LoVo (cell line): ENCODE results near the gene RDM1.
"Not testable (repeated sequence)": the region's sequence is repeated elsewhere in the genome, so short reads cannot be mapped to it uniquely, and the experiment has no call there.

Source experiments
- DNase-seq: peaks from one replicate; pipeline ENCODE4 v3.0.0-alpha.2; 2016; ENCODE audit warnings: low spot score

Gene RDM1

DNA sequence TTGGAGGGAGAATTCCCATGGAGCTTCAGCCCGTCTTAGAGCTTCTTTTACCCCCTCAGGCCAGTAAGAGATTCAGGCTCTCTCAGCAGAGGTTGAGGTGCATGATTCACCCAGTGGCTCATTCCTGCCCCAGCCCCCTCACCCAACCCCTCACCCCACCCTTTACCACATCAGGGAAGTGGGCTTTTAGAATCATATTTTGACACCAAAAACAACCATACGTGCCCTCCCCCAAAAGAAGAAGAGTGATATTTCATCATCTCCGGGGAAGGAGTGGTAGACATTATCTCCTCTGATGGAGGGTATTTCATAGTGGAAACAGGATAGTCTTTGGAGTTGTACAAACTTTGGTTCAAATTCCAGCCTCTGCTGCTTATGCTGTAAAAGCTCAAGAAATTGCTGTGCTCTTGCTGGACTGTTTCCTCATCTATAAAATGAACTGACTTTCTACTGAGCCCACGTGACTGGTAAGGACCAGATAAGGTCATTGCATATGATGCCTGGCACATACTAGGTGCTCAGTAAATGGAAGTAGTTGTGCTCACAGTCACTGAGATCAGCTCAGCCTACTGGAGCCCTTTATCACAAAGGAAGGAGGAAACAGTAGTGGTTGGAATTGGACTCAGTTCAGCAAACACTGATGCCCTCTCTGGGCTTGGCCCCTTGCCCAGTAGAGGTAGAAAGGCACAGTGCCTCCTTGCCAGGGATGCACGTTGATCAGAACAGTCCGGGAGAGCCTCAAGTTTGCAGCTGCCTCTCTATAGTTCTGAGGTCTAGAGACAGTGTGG, 32.1 kb downstream of the RDM1 start:
- DNase-seq: peak; percentile 3

DNA sequence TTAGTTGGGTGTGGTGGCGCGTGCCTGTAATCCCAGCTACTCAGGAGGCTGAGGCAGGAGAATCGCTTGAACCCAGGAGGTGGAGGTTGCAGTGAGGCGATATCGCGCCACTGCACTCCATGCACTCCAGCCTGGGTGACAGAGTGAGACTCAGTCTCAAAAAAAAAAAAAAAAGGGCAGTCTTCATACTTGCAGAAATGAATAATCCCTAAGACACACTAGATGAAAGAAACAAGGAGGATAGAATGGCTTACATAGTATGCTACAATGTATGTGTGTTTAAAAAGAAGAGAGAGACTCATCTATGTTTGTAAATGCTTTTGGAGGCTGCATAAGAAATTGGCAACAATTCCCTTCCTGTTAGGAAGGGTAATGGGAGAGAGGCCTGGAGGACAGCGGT, 32.8 kb downstream of the RDM1 start:
- not testable (repeated sequence) for DNase-seq

DNA sequence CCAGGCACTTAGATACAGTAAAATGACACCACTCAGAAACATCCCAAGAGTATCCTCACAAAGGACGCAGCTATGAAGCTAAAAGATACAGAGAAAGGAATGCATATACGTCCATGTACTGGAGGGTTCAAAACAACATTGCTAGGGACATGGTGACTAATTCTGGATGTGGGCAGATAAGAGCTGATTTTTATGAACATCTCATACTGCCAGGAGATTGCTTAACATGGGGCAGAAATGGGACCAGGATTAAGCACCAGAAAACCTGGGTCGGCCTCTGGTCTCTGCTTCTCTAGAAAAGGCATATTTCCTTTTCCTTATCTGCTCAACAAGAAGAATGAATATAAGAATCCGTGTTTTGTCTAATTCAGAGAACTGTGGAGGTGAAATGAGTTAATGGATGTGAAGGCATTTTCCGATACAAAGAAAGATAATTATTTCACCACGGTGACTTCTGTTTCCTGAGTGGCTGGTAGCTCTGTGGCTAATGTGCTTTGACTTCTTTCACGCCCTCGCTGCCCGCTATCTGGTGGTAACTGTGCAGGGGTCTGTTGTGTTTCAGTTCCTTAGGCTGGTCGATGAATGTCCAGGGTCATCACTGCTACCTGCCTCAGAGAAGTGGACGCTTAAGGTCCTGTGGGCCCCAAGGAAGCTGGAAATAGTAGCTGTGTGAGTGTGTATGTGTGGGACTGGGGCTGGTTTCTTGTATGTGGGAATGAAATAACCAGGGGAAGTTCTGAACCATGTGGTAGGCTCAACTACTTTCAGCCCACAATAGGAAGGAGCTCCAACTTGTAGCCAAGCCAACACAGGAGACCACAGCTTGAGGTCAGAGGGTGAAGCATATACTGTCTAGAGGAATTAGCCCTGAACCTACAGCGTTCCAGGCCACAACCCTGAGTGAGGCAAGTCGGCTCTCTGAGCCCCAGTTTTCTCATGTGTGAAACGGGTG, 34.7 kb downstream of the RDM1 start:
- no peak for DNase-seq

DNA sequence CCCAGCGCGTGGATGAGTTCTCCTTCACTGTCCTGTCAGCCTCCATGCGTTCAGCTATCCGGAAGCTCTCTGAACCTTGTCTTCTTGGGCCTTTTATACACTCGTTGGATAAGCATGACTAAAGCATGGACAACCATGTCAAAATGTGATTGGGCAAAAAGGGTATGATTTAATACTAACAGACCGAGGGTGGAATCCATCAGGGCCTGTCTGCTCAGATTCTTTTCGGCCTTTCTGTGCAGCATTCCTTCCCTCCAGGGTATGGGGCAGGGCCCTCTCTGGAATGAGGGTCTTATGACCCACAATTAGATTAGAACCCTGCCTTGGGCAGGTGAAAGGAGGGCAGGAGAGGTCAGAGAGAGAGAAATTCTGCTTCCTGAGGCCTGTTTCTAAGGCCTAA, 36.4 kb downstream of the RDM1 start:
- DNase-seq: no peak

DNA sequence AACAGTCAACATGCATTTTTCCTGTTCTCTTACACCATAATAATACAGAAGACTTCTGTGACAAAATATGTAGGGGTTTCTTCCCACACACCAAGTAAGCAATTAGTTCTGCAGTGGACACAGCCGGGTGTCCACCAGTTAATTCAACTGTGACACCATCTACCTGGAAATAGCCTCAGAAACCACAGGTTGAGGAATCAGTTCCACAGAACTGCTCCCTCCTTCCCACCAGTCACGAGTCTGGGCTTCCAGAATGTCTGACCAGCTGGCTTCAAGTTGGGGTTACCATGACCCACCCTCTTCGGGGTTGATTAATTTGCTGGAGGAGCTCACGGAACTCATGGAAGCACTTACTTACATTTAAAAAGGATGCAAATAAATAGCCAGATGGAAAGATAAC, 36.8 kb downstream of the RDM1 start:
- no peak for DNase-seq

DNA sequence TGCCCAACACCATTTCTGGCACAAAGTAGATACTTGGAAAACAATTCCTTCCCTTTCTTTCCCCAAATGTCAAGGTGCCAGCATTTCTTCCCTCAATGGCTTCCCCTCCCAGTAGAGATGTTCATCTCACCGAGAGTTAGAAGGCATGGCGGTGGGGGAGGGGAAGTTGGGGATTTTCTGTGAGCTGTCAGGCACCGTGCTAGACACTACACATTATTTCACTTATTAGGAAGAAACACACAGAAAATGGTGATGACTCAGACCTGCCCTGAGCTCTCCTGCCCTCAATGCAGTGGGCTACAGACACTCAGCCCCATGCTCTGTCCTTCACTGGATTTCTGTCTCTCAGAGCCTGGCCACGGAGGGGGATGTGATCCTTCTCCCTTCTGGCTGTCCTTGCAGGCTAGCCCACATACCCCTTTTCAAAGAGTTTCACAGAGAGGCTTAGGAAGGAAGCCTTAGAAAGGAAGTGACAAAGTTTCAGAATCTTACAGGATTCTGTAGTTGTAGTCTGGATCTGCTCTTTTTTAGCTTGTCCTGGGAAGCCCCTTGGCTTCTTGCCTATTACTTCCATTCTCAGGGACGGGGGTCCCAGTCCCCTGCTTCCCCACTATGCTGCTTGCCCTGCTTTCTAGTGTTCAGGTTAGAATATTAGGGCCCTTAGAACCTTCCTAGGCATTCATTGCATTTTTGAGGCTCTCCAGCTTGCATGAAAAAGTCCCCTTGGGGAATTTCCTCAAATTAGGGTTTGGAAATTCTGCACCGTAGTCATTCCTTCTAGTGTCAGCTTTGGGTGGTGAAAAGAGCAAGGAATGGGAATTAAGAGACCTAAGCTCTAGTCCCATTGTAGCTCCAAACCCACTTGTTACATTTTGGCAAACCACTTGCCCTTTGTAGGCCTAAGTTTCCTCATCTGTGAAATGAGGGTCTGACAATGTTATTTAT, 38.2 kb downstream of the RDM1 start:
- DNase-seq: no peak

DNA sequence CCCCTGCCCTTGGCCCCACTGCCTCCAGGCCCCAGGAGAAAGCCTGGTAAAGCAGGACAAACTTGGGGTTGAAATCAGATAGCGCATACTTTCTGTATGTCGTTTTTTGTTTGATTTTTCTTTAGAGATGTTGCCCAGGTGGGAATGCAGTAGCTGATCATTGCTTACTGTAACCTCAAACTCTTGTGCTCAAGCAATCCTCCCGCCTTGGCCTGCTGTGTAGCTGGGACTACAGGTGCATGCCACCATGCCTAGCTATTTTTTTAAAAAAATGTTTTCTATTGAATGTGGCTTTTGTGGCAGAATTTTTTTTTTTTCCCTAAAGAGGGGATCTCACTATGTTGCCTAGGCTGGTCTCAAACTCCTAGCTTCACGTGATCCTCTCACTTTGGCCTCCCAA, 39.3 kb downstream of the RDM1 start:
- DNase-seq: no peak

DNA sequence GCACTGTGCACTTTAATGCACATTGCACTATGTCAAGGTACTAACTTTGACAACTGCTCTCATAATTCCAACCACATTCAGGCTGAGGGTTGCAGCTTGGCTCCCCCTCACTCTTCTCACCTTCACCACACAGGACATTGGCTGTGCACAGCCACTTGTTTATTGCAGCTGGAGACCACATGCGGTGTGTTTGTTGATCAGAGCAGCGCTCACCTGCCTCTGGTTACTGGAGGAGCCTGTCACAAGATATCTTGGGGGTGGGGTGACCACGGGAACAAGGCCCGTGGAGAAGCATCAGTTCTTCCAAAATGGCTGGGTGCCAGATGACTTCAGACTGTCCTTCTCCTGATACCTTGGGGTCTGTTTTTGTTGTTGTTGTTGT, 39.8 kb downstream of the RDM1 start:
- DNase-seq: no peak

DNA sequence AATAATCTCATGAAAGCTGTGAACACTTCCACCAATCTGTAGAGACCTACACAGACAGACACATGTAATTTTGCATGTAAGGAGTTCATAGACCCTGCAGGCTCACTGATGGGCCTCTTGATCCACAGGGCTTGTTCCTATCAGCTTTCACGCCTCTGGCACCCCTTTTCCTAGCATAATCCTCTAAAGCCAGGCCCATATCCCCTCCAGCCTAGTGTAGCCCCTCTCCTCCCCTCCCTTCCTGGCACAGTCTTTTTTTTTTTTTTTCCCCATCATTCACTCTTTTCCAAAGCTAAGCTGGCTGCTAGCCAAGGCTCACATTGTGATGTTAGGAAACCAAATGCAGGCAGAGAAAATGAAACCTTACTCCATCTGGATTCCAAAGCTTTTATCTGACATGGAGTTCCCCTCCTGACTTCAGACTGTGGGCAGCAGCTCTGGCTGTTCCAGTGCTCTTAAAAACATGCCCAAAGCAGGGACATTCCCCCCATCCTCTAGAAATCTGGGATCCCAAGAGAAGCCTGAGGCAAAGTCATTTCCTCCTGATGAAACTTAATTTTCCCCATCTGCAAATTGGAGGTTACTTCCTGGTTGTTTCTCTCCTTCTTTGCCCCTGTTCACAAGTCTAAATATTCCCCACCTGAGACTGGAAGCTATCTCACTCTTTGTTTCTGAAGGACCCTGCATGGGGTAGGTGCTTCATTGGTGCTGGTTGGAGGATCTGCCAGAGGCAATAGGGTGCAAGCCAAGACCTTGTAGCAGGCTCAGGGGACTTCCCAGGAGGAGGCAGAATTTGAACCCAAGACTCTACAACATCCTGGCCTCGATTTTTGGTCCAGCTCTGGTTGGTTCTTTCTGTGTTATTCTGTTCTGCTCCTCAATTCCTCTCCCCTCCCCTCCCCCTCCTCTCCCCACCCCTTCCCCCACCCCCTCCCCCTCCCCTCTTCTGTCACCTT, 40.5 kb downstream of the RDM1 start:
- DNase-seq: no peak

DNA sequence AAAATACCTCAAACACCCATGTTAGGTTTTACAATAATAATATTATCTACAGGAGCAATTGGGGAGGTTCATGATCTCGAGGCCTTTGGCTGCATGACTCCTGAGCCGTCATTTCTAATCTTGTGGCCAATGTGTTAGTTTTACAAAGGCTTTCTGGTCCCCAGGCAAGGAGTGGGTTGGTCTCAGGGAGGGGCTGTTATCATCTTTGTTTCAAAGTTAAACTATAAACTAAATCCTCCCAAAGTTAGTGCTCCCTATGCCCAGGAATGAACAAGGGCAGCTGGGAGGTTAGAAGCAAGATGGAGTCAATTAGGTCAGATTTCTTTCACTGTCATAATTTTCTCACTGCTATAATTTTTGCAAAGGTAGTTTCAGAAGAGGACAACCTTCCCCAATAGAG, 41.3 kb downstream of the RDM1 start:
- DNase-seq: no peak

DNA sequence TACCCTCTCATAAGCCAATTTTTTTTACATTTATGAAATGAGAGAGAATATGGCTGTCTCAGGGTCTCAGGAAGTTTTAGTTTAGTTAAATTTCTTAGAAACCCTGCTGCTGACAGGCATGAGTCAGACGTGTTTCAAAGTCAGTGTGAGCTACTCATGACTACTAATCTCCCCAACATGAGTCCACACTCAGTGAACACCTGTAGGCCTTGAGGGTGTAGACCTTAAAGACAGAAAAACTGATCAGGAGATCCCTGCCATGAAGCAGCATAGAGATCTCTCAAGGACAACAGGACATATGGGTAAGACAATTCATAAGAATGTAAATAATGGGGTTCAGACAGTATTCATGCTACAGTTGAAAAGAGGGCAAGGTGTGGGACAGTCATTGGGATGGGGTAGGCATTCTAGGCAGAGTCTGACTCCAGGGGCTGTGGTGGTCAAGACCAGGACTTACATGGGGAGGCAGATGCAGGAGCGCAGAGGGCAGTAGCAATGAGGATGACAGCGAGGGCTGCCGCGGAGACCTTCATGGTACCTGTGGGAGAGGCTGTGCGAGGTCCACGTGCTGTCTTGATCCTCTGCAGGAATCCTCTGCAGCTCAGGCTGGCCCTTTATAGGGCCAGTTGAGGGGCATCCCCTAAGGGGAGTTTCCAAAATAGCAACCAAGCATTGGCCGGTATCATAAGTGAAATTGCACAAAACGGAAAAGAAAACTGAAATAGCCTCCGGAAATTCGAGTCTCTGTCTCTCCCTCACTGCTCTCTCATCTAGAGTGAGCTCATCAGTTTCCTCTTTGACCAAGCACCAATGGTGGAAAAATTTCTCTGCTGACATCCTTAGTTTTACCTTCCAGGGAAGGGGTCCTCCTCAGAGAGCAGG, 50.6 kb downstream of the RDM1 start, which contains the start of gene CCL5:
Gene CCL5 (minus strand): TSS at position 588 of the 882 bp plus-strand sequence.
- DNase-seq: no peak

DNA sequence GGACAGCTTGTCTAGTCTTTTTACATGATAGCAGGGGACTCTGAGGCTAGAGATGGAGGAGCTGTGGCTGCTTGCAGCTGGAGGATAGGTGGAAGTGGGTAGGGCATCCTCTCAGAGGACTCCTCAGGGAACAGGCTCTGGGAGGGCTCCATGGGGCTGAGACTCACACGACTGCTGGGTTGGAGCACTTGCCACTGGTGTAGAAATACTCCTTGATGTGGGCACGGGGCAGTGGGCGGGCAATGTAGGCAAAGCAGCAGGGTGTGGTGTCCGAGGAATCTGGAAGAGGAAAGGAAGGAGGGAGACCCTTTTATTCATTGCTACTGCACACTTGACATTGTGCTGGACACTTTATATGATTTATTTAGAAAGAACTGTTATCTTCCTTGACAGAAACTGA, 52.2 kb downstream of the RDM1 start:
- no peak for DNase-seq

DNA sequence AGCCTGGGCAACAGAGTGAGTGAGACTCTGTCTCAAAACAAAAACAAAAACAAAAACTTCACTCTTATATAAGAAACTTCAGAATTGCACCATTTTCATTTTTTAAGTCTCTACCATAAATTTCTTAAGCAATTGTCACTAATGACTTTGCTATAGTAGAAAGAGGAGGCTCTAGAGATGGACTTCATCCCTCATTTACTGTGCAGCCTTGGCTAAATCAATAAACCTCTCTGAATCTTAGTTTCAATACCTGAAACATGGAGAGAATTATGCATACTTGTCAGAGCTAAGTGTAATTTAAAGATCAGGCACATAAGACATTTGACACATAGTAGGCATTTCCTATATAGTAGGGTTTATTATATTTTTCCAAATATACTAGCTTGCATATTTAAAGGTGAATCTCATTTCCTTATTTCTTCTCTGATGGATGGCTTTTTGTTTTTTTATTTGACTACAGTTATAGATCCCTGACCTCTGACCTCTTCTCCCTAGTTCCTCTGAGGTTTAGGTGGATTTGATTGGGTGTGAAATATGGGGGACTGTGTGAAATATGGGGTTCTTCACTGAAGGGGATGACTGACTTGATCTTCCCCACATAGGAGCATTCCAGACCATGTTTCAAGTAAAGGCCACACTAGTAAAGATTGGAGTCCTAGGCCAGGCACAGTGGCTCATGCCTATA, 53.1 kb downstream of the RDM1 start:
- no peak for DNase-seq

DNA sequence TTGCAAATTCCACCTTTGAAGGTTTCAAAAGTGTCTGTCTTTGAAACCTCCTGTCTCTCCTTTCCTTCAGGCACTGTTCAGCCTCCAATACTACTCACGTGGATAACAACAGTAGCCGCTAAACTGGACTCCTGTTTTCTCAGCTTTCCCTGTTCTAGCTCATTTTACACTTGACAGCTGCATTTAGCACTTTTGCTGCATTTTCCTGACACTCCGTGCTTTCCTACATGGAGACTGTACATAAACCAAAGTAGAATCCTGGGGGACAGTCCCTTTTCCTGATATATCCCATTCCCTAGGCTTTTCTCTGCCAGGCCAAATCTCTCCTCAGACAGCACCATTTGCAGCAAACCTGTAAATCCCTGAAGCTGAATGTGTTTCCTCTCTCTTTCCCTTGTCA, 54.0 kb downstream of the RDM1 start:
- DNase-seq: no peak

DNA sequence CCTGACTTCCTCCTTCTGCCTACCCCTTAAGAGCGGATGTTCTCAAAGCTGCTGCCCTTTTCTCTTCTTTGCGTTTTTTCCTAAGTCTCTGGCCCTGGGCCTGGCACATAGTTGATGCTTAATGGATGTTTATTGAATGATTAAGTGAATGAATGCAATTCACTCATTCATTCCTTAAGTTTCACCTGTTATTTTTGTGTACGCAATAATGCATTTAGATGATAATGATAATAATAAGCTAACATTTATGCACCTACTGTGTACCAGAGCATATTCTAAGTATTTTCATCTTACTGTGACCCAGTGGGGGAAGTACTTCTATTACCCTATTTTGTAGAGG, 54.8 kb downstream of the RDM1 start:
- DNase-seq: no peak

DNA sequence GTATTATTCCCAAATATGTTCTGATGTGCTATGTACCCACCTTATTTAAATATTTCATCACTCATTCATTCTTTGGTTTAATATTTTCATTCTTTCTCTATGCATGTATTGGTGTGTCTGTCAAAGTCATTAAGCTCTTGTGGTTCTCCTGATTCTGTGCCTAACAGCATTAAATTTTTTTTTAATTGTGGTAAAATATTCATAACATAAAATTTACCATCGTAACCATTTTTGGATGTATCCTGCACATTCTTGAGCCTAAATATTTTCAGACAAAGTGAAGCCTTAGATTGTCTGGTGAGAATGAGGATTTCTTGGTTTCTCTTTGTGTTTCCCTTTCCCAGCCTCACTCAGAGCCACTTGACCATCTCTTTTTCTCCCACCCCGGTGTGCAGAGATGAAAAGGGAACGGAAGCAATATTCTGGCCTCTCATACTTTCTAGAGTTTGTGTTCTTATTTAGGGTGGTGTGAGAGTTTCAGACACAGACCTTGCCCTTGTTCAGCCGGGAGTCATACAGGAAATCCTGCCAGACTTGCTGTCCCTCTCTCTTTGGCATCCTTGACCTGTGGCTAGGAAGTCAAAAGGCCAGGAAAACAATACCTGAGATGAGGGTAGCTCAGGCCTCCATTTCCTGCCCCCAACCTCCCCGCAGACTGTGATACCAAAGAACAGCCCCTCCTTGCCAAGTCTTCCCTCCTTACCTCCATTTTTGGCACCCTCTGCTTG, 55.3 kb downstream of the RDM1 start:
- no peak for DNase-seq

DNA sequence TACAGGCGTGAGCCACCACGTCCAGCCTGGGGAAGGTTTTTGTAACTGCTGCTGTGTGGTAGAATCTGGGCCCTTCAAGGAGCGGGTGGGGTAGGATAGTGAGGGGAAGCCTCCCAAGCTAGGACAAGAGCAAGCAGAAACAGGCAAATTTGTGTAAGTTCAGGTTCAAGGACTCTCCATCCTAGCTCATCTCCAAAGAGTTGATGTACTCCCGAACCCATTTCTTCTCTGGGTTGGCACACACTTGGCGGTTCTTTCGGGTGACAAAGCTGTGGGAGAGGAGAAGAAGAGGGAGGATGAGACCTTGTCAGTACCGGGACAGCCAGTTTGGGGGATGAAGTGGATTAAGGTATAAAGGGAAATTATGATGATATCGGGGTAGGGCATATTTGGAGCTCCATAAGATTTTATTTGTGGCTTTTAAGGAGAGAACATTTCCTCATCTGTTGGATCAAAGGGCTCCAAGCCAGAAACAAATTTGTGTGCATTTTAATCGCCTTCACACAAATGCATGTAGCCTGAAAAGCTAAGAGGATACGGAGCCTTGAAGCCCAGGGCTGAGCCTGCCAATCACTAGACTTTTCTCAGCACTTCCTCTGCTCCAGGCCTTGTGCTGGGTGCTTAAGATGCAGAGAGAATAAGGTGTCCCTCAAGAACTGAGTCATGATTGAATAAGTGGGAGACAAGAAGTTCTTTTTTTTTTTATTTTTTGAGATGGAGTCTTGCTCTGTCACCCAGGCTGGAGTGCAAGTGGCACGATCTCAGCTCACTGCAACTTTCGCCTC, 58.2 kb downstream of the RDM1 start:
- DNase-seq: no peak
